ENCODE results near the gene PARD3.
"Not testable (repeated sequence)": the region's sequence is repeated elsewhere in the genome, so short reads cannot be mapped to it uniquely, and the experiment has no call there.

DNA sequence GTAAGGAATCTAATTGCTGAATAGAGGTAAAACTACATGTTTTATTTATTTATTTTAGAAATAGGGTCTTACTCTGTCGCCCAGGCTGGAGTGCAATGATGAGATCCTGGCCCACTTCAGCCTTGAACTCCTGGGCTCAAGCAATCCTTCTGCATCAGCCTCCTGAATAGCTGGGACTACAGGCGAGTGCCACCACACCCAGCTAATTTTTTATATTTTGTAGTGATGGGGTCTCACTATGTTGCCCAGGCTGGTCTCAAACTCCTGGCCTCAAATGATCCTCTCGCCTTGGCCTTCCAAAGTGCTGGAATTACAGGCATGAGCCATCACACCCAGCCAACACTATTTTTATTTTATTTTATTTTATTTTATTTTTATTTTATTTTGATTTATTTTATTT is 170.3 kb downstream of the PARD3 start:
- TF ChIP-seq, protein P1, sequence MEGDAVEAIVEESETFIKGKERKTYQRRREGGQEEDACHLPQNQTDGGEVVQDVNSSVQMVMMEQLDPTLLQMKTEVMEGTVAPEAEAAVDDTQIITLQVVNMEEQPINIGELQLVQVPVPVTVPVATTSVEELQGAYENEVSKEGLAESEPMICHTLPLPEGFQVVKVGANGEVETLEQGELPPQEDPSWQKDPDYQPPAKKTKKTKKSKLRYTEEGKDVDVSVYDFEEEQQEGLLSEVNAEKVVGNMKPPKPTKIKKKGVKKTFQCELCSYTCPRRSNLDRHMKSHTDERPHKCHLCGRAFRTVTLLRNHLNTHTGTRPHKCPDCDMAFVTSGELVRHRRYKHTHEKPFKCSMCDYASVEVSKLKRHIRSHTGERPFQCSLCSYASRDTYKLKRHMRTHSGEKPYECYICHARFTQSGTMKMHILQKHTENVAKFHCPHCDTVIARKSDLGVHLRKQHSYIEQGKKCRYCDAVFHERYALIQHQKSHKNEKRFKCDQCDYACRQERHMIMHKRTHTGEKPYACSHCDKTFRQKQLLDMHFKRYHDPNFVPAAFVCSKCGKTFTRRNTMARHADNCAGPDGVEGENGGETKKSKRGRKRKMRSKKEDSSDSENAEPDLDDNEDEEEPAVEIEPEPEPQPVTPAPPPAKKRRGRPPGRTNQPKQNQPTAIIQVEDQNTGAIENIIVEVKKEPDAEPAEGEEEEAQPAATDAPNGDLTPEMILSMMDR (IDR thresholded peaks at IDR 0.05; ENCODE audit: insufficient read depth, low read length, poor library complexity, severe bottlenecking) = not testable (repeated sequence)
- not testable (repeated sequence) for TF ChIP-seq EZH2phosphoT487 (conservative IDR thresholded peaks at IDR 0.05; ENCODE audit: low read length)
